ENCODE results near the gene ALG12. TPM values are rescaled to one million over a fixed set of nuclear protein-coding genes. Genes with fewer than 3 reads are reported as not detected.

The ALG12 gene
- total and polyA plus RNA-seq, 4 donors: 13.3 to 27.4 (median 19.1) TPM

- no peaks in the 10 kb centered on the region for H3K9me3 ChIP-seq (ENCODE audit: control insufficient read depth, insufficient read depth, low read length)
- peaks cover 15% of the 10 kb centered on the region for H3K4me1 ChIP-seq (ENCODE audit: control insufficient read depth, insufficient read depth, low read length)
- H3K27me3 ChIP-seq (ENCODE audit: control insufficient read depth, insufficient read depth, low read length): no peaks in the 10 kb centered on the region
- no peak overlapping the region for H3K4me3 ChIP-seq (ENCODE audit: low read depth, low read length)
- DNase-seq (ENCODE audit: low read depth in 4 of 6, low spot score in 6 of 6): no peak
- 82% methylated on average over 16 of the region's 24 CpGs for WGBS (ENCODE audit: insufficient coverage)
- H3K36me3 ChIP-seq (ENCODE audit: control insufficient read depth, insufficient read depth, low read length): no peaks in the 10 kb centered on the region
- H3K27ac ChIP-seq (ENCODE audit: low read depth, low read length): peak overlapping the region; percentile 47
Observed at GRCh38 chr22:49951986-49952896, 34.0 kb upstream of the ALG12 start.

GRCh38 chr22:49951678-49951985 is 33.4 kb upstream of the ALG12 start:
- H3K36me3 ChIP-seq (ENCODE audit: control insufficient read depth, insufficient read depth, low read length): no peaks in the 10 kb centered on the region
- 85% methylated on average over 3 of the region's 4 CpGs for WGBS (ENCODE audit: insufficient coverage)
- H3K4me3 ChIP-seq (ENCODE audit: low read depth, low read length): no peak overlapping the region
- peak overlapping the region; percentile 47 for H3K27ac ChIP-seq (ENCODE audit: low read depth, low read length)
- H3K4me1 ChIP-seq (ENCODE audit: control insufficient read depth, insufficient read depth, low read length): peaks cover 18% of the 10 kb centered on the region
- no peaks in the 10 kb centered on the region for H3K9me3 ChIP-seq (ENCODE audit: control insufficient read depth, insufficient read depth, low read length)
- DNase-seq (ENCODE audit: low read depth in 4 of 6, low spot score in 6 of 6): no peak
- no peaks in the 10 kb centered on the region for H3K27me3 ChIP-seq (ENCODE audit: control insufficient read depth, insufficient read depth, low read length)

GRCh38 chr22:49951000-49951677 is 32.9 kb upstream of the ALG12 start:
- no peak for DNase-seq (ENCODE audit: low read depth in 4 of 6, low spot score in 6 of 6)
- Histone ChIP-seq H3K36me3 (ENCODE audit: control insufficient read depth, insufficient read depth, low read length) (no peaks in the 10 kb centered on the region), H3K27ac (ENCODE audit: low read depth, low read length) (peak overlapping the region; percentile 47), H3K27me3 (ENCODE audit: control insufficient read depth, insufficient read depth, low read length) (no peaks in the 10 kb centered on the region), H3K4me1 (ENCODE audit: control insufficient read depth, insufficient read depth, low read length) (peaks cover 18% of the 10 kb centered on the region), H3K9me3 (ENCODE audit: control insufficient read depth, insufficient read depth, low read length) (no peaks in the 10 kb centered on the region), H3K4me3 (ENCODE audit: low read depth, low read length) (no peak overlapping the region)
- WGBS (ENCODE audit: insufficient coverage): 83% methylated on average over 27 of the region's 28 CpGs

GRCh38 chr22:49950396-49950994 is 32.3 kb upstream of the ALG12 start:
- 71% methylated on average over 13 of the region's 18 CpGs for WGBS (ENCODE audit: insufficient coverage)
- H3K27ac ChIP-seq (ENCODE audit: low read depth, low read length): peak overlapping the region; percentile 47
- H3K9me3 ChIP-seq (ENCODE audit: control insufficient read depth, insufficient read depth, low read length): no peaks in the 10 kb centered on the region
- no peaks in the 10 kb centered on the region for H3K36me3 ChIP-seq (ENCODE audit: control insufficient read depth, insufficient read depth, low read length)
- H3K27me3 ChIP-seq (ENCODE audit: control insufficient read depth, insufficient read depth, low read length): no peaks in the 10 kb centered on the region
- no peak for DNase-seq (ENCODE audit: low read depth in 4 of 6, low spot score in 6 of 6)
- no peak overlapping the region for H3K4me3 ChIP-seq (ENCODE audit: low read depth, low read length)
- peaks cover 18% of the 10 kb centered on the region for H3K4me1 ChIP-seq (ENCODE audit: control insufficient read depth, insufficient read depth, low read length)

- no peak for DNase-seq (ENCODE audit: low read depth in 4 of 6, low spot score in 6 of 6)
- Histone ChIP-seq H3K36me3 (ENCODE audit: control insufficient read depth, insufficient read depth, low read length) (no peaks in the 10 kb centered on the region), H3K9me3 (ENCODE audit: control insufficient read depth, insufficient read depth, low read length) (no peaks in the 10 kb centered on the region), H3K4me3 (ENCODE audit: low read depth, low read length) (no peak overlapping the region), H3K4me1 (ENCODE audit: control insufficient read depth, insufficient read depth, low read length) (peaks cover 18% of the 10 kb centered on the region), H3K27ac (ENCODE audit: low read depth, low read length) (no peak overlapping the region), H3K27me3 (ENCODE audit: control insufficient read depth, insufficient read depth, low read length) (no peaks in the 10 kb centered on the region)
- 89% methylated on average over 7 of the region's 11 CpGs for WGBS (ENCODE audit: insufficient coverage)
Observed at GRCh38 chr22:49949914-49950292, 31.7 kb upstream of the ALG12 start.

GRCh38 chr22:49948958-49949913 is 31.0 kb upstream of the ALG12 start:
- no peaks in the 10 kb centered on the region for H3K27me3 ChIP-seq (ENCODE audit: control insufficient read depth, insufficient read depth, low read length)
- WGBS (ENCODE audit: insufficient coverage): 74% methylated on average over 41 of the region's 42 CpGs
- H3K9me3 ChIP-seq (ENCODE audit: control insufficient read depth, insufficient read depth, low read length): no peaks in the 10 kb centered on the region
- H3K27ac ChIP-seq (ENCODE audit: low read depth, low read length): no peak overlapping the region
- DNase-seq (ENCODE audit: low read depth in 4 of 6, low spot score in 6 of 6): no peak
- no peaks in the 10 kb centered on the region for H3K36me3 ChIP-seq (ENCODE audit: control insufficient read depth, insufficient read depth, low read length)
- peaks cover 18% of the 10 kb centered on the region for H3K4me1 ChIP-seq (ENCODE audit: control insufficient read depth, insufficient read depth, low read length)
- no peak overlapping the region for H3K4me3 ChIP-seq (ENCODE audit: low read depth, low read length)

- Histone ChIP-seq H3K4me1 (ENCODE audit: control insufficient read depth, insufficient read depth, low read length) (peaks cover 18% of the 10 kb centered on the region), H3K27ac (ENCODE audit: low read depth, low read length) (no peak overlapping the region), H3K4me3 (ENCODE audit: low read depth, low read length) (no peak overlapping the region), H3K9me3 (ENCODE audit: control insufficient read depth, insufficient read depth, low read length) (no peaks in the 10 kb centered on the region), H3K36me3 (ENCODE audit: control insufficient read depth, insufficient read depth, low read length) (no peaks in the 10 kb centered on the region), H3K27me3 (ENCODE audit: control insufficient read depth, insufficient read depth, low read length) (no peaks in the 10 kb centered on the region)
- no peak for DNase-seq (ENCODE audit: low read depth in 4 of 6, low spot score in 6 of 6)
- whole genome bisulfite sequencing (ENCODE audit: insufficient coverage): 79% methylated on average over 19 of the region's 23 CpGs
Observed at GRCh38 chr22:49948116-49948957, 30.1 kb upstream of the ALG12 start.

GRCh38 chr22:49947296-49947622 is 29.0 kb upstream of the ALG12 start:
- Histone ChIP-seq H3K4me1 (ENCODE audit: control insufficient read depth, insufficient read depth, low read length) (peaks cover 18% of the 10 kb centered on the region), H3K27ac (ENCODE audit: low read depth, low read length) (no peak overlapping the region), H3K9me3 (ENCODE audit: control insufficient read depth, insufficient read depth, low read length) (no peaks in the 10 kb centered on the region), H3K36me3 (ENCODE audit: control insufficient read depth, insufficient read depth, low read length) (no peaks in the 10 kb centered on the region), H3K27me3 (ENCODE audit: control insufficient read depth, insufficient read depth, low read length) (no peaks in the 10 kb centered on the region), H3K4me3 (ENCODE audit: low read depth, low read length) (no peak overlapping the region)
- WGBS (ENCODE audit: insufficient coverage): 56% methylated on average over 6 of the region's 6 CpGs
- DNase-seq (ENCODE audit: low read depth in 4 of 6, low spot score in 6 of 6): no peak
